T1000 (cell line): ENCODE data around the gene ABHD16A.

Experiments used
- DNase-seq: peaks from one replicate; lab custom pipeline; 2025; ENCODE audit warnings: mixed read lengths; lab: John Stamatoyannopoulos, UW

Gene ABHD16A

GRCh38 chr6:31639449-31639861 is 63.7 kb downstream of the ABHD16A start:
- no peak for DNase-seq

- DNase-seq, result no peak
These were observed 64.1 kb downstream of the ABHD16A start for GRCh38 chr6:31639043-31639442.
